ENCODE results near the gene CTNND2. TPM values are rescaled to one million over a fixed set of nuclear protein-coding genes. Genes with fewer than 3 reads are reported as not detected.
A peak's percentile ranks its signal among the peaks of the same experiment; 100 is the strongest.

CTNND2 gene
- total RNA-seq, 6 donors from 2014 or later: 1.1 to 12.4 (median 3.2) TPM

DNA sequence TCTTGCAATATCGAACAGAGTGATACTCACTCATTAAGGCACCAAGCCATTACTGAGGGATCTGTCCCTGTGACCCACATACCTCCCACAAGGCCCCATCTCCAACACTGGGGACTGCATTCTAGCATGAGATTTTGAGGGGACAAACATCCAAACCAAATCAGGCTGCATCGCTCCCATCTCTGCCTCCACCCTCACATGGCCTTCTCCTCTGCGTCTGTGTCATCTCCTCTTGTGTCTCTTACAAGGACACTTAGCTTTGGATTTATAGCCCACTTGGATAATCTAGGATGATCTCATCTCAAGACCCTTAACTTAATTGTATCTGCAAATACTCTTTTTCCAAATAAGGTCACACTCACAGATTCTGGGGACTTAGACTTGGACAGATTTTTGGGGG lies 858.8 kb downstream of the CTNND2 start:
- Histone ChIP-seq H3K4me3 (no peak overlapping the region), H3K27me3 (no peaks in the 10 kb centered on the region), H3K4me1 (no peaks in the 10 kb centered on the region), H3K36me3 (no peaks in the 10 kb centered on the region), H3K27ac (no peak overlapping the region), H3K9me3 (no peaks in the 10 kb centered on the region)
- no peak for TF ChIP-seq POLR2A (IDR thresholded peaks at IDR 0.05)
- TF ChIP-seq EP300 (IDR thresholded peaks at IDR 0.05): no peak
- TF ChIP-seq, protein P1, sequence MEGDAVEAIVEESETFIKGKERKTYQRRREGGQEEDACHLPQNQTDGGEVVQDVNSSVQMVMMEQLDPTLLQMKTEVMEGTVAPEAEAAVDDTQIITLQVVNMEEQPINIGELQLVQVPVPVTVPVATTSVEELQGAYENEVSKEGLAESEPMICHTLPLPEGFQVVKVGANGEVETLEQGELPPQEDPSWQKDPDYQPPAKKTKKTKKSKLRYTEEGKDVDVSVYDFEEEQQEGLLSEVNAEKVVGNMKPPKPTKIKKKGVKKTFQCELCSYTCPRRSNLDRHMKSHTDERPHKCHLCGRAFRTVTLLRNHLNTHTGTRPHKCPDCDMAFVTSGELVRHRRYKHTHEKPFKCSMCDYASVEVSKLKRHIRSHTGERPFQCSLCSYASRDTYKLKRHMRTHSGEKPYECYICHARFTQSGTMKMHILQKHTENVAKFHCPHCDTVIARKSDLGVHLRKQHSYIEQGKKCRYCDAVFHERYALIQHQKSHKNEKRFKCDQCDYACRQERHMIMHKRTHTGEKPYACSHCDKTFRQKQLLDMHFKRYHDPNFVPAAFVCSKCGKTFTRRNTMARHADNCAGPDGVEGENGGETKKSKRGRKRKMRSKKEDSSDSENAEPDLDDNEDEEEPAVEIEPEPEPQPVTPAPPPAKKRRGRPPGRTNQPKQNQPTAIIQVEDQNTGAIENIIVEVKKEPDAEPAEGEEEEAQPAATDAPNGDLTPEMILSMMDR (IDR thresholded peaks at IDR 0.05): no peak
- TF ChIP-seq POLR2AphosphoS5 (IDR thresholded peaks at IDR 0.05): no peak
- ATAC-seq (ENCODE audit: low FRiP score in 2 of 2) (no peak), DNase-seq (no peak)
- 89 to 91% methylated on average over 3 of the region's 3 CpGs for WGBS, 2 donors

DNA sequence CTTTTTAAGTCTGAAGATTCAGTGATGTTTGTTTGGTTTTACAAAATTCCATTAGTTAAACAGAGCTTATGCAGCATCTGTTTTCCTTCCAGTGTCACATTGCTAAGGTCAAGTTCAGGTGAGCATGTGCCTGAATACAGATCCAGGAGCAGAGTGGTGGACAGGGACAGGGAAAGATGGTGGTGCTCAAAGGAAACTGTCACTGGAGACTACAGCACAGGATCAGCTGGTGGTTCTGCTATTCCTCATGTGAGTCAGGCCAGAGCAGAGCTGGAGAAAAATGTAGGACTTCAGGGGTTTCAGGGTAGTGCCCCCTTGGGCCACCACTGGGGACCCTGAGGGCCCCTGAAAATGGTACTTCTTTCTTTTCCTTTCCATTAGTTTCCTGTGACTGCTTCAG lies 859.7 kb downstream of the CTNND2 start:
- TF ChIP-seq EP300 (IDR thresholded peaks at IDR 0.05) (no peak), POLR2A (IDR thresholded peaks at IDR 0.05) (no peak), POLR2AphosphoS5 (IDR thresholded peaks at IDR 0.05) (no peak)
- TF ChIP-seq, protein P1 (IDR thresholded peaks at IDR 0.05): no peak
- H3K9me3 ChIP-seq: no peaks in the 10 kb centered on the region
- H3K4me3 ChIP-seq: no peak overlapping the region
- no peaks in the 10 kb centered on the region for H3K4me1 ChIP-seq
- H3K36me3 ChIP-seq: no peaks in the 10 kb centered on the region
- DNase-seq (no peak), ATAC-seq (ENCODE audit: low FRiP score in 2 of 2) (no peak)
- no peak overlapping the region for H3K27ac ChIP-seq
- H3K27me3 ChIP-seq: no peaks in the 10 kb centered on the region

DNA sequence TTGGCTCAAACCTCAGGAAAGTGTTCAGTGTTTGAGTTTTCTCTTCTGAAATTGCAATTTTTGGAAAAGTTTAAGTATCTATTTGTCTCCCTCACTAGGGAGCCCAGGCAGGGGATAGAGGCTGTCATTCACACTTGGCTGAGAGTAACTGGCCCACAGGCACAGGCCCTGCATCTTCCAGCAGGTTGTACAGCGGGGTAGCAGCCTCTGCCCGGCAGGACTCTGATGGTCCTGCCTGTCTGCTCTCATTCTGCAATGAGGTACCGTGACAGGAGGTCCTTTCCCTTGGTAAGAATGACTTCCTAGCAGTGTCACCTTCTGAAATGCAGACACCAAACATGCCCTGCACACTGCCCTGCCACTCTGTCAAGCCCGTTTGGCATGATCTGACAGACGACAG lies 860.4 kb downstream of the CTNND2 start:
- no peak for ATAC-seq (ENCODE audit: low FRiP score in 2 of 2)
- Histone ChIP-seq H3K27ac (no peak overlapping the region), H3K4me1 (no peaks in the 10 kb centered on the region), H3K9me3 (no peaks in the 10 kb centered on the region), H3K4me3 (no peak overlapping the region), H3K36me3 (no peaks in the 10 kb centered on the region), H3K27me3 (no peaks in the 10 kb centered on the region)
- peak in 1 of 2 donors; percentile 1 for DNase-seq
- TF ChIP-seq EP300 (IDR thresholded peaks at IDR 0.05) (no peak), POLR2AphosphoS5 (IDR thresholded peaks at IDR 0.05) (no peak), POLR2A (IDR thresholded peaks at IDR 0.05) (no peak)
- TF ChIP-seq, protein P1 (IDR thresholded peaks at IDR 0.05): no peak
- WGBS, 2 donors: 31 to 75% methylated on average over 2 to 5 of the region's 5 CpGs

DNA sequence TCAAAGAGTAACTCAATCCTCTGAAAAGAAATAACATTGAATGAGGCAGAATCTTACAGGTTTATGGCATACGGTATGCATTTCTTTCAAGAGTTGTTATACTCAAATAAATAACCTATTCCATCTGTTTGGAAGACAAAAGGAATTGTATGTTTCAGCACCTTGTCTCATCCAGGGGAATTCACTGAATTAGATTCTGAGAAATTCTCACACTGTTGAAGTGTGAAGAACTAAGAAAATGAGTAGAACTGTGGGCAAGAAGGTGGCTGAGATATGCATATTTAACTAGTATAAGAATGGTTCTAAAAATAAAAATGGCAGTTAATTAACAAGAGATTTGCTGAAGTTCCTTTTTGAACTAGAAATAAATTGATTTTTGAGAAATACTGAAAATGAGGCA lies 863.9 kb downstream of the CTNND2 start:
- no peak overlapping the region for H3K27ac ChIP-seq
- no peaks in the 10 kb centered on the region for H3K27me3 ChIP-seq
- no peak overlapping the region for H3K4me3 ChIP-seq
- DNase-seq: no peak
- H3K4me1 ChIP-seq: no peaks in the 10 kb centered on the region
- WGBS, 2 donors: 81 to 85% methylated on average over 1 of the region's 1 CpG
- ATAC-seq (ENCODE audit: low FRiP score in 2 of 2): no peak
- H3K9me3 ChIP-seq: no peaks in the 10 kb centered on the region
- no peaks in the 10 kb centered on the region for H3K36me3 ChIP-seq
- TF ChIP-seq POLR2A (IDR thresholded peaks at IDR 0.05) (no peak), POLR2AphosphoS5 (IDR thresholded peaks at IDR 0.05) (no peak), EP300 (IDR thresholded peaks at IDR 0.05) (no peak)
- TF ChIP-seq, protein P1 (IDR thresholded peaks at IDR 0.05): no peak

DNA sequence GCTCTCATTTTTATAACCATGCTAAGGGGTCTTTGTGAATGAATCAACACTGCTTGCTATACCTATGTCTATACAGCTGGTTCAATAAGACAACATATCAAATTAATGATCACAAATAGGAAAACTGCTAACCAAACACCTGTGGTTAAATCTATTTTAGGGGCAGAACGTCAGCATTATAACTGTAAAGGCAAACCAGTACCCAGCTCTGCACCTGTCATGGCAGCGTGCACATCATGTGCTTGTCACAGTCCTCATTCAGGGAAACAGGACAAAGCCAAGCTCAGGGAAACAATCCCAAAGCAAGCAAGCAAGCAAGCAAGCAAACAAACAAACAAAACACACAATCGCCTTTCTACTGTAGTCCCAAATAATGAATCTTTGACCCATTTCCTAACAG lies 865.5 kb downstream of the CTNND2 start:
- Histone ChIP-seq H3K9me3 (no peaks in the 10 kb centered on the region), H3K4me1 (no peaks in the 10 kb centered on the region), H3K27ac (no peak overlapping the region), H3K27me3 (no peaks in the 10 kb centered on the region), H3K4me3 (no peak overlapping the region), H3K36me3 (no peaks in the 10 kb centered on the region)
- WGBS, 2 donors: 70 to 84% methylated on average over 3 of the region's 3 CpGs
- ATAC-seq (ENCODE audit: low FRiP score in 2 of 2) (no peak), DNase-seq (no peak)
- TF ChIP-seq EP300 (IDR thresholded peaks at IDR 0.05): no peak
- no peak for TF ChIP-seq POLR2AphosphoS5 (IDR thresholded peaks at IDR 0.05)
- TF ChIP-seq POLR2A (IDR thresholded peaks at IDR 0.05): no peak
- TF ChIP-seq, protein P1 (IDR thresholded peaks at IDR 0.05): no peak
